Osteoblast (primary cell): ENCODE results near the gene CYP2A6. TPM values are rescaled to one million over a fixed set of nuclear protein-coding genes. Genes with fewer than 3 reads are reported as not detected.
"Not testable (repeated sequence)": the region's sequence is repeated elsewhere in the genome, so short reads cannot be mapped to it uniquely, and the experiment has no call there.

ENCODE experiments used
- DNase-seq: peaks from one replicate; pipeline ENCODE4 v3.0.0; 2011; ENCODE audit warnings: low spot score, mixed read lengths; ENCODE audit not compliant: insufficient read length; ENCODE audit errors: missing footprints
- H2AFZ ChIP-seq: 2 replicates; pipeline ENCODE4 v1.6.0; 2011; ENCODE audit warnings: mild to moderate bottlenecking, low read length
- H3K27ac ChIP-seq: 2 replicates; pipeline ENCODE4 v1.5.1; 2011; ENCODE audit warnings: mild to moderate bottlenecking, low read depth, low read length, moderate library complexity
- H3K27me3 ChIP-seq: 2 replicates; pipeline ENCODE4 v1.6.0; 2012; ENCODE audit warnings: mild to moderate bottlenecking, control low read depth, inconsistent platforms, low read length, moderate library complexity; ENCODE audit not compliant: insufficient read depth
- H3K36me3 ChIP-seq: 2 replicates; pipeline ENCODE4 v1.5.1; 2011; ENCODE audit warnings: mild to moderate bottlenecking, low read length, control low read depth, moderate library complexity; ENCODE audit not compliant: insufficient read depth
- H3K4me1 ChIP-seq: 2 replicates; pipeline ENCODE4 v1.5.1; 2011; ENCODE audit warnings: mild to moderate bottlenecking, low read length, control low read depth, moderate library complexity; ENCODE audit not compliant: insufficient read depth
- H3K4me2 ChIP-seq: 2 replicates; pipeline ENCODE4 v1.6.0; 2011; ENCODE audit warnings: mild to moderate bottlenecking, low read length; ENCODE audit not compliant: insufficient read depth
- H3K4me3 ChIP-seq: fragments of 200-600 bp; sonication (generic); 3 replicates; pipeline ENCODE4 v1.5.1; 2012; ENCODE audit warnings: mild to moderate bottlenecking, low read length, inconsistent platforms; ENCODE audit not compliant: insufficient read depth
- H3K79me2 ChIP-seq: 2 replicates; pipeline ENCODE4 v1.6.0; 2012; ENCODE audit warnings: mild to moderate bottlenecking, low read length, control low read depth, inconsistent platforms; ENCODE audit not compliant: insufficient read depth
- H3K9me3 ChIP-seq: 2 replicates; pipeline ENCODE4 v1.5.1; 2011; ENCODE audit warnings: low read depth, low read length, control low read depth
- H4K20me1 ChIP-seq: 2 replicates; pipeline ENCODE4 v1.6.0; 2012; ENCODE audit warnings: mild to moderate bottlenecking, low read length, control low read depth; ENCODE audit not compliant: insufficient read depth
- CTCF ChIP-seq: IDR thresholded peaks from 2 replicates; pipeline ENCODE4 v1.5.1; 2011; ENCODE audit warnings: mild to moderate bottlenecking, low read depth, low read length, moderate library complexity; ENCODE audit errors: extremely low read depth
- total RNA-seq: library from RNA; depleted of rRNA; stranded (reverse); fragments of >200 nt; gene quantifications from 2 replicates; pipeline ENCODE4 v1.2.3, GENCODE V29; 2012

The CYP2A6 gene
- total RNA-seq, 1 donor, result not detected

- not testable (repeated sequence) for H3K4me1 ChIP-seq, H3K4me2 ChIP-seq, H4K20me1 ChIP-seq, H3K4me3 ChIP-seq, H3K79me2 ChIP-seq, H2AFZ ChIP-seq, H3K9me3 ChIP-seq, DNase-seq, H3K27ac ChIP-seq, H3K36me3 ChIP-seq
- peaks cover 11% of the 10 kb centered on the region for H3K27me3 ChIP-seq
Measured at GRCh38 chr19:40873873-40874272, 23.6 kb upstream of the CYP2A6 start.

DNA sequence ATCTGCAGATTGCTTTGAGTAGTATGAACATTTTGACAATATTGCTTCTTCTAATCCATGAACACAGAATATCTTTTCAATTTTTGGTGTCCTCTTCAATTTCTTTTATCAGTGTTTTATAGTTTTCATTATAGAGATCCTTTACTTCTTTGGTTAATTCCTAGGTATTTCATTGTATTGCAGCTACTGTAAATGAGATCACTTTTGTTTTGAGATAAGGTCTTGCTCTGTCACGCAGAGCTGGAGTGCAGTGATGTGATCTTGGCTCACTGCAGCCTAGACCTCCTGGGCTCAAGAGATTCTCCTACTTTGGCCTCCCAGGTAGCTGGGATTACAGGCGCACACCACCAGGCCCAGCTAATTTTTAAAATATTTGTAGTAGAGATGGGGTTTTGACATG is 22.0 kb upstream of the CYP2A6 start:
- Histone ChIP-seq H3K4me3 (no peak overlapping the region), H3K36me3 (no peaks in the 10 kb centered on the region), H3K4me2 (no peak overlapping the region), H3K4me1 (no peaks in the 10 kb centered on the region), H2AFZ (no peak overlapping the region), H4K20me1 (no peaks in the 10 kb centered on the region), H3K27ac (no peak overlapping the region), H3K9me3 (no peaks in the 10 kb centered on the region), H3K79me2 (no peaks in the 10 kb centered on the region), H3K27me3 (peaks cover 15% of the 10 kb centered on the region)
- no peak for TF ChIP-seq CTCF
- no peak for DNase-seq

DNA sequence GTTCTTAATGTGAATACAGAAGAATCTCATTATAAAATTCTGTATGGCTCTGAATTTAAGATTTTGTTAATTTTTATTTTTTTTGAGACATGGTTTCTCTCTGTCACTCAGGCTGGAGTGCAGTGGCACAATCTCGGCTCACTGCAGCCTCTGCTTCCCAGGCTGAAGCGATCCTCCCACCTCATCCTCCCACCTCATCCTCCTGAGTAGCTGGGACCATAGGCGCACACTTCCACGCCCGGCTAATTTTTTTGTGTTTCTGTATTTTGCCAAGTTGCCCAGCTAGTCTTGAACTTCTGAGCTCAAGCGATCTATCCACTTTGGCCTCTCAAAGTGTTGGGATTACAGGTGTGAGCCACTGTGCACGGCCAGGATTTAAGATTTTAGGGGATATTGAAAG is 17.5 kb upstream of the CYP2A6 start:
- DNase-seq, result no peak
- H3K4me2 ChIP-seq, result no peak overlapping the region
- no peak for TF ChIP-seq CTCF
- H3K9me3 ChIP-seq, result no peaks in the 10 kb centered on the region
- peaks cover 8% of the 10 kb centered on the region for H3K27me3 ChIP-seq
- H3K27ac ChIP-seq, result no peak overlapping the region
- H3K4me3 ChIP-seq, result no peak overlapping the region
- H2AFZ ChIP-seq, result no peak overlapping the region
- H4K20me1 ChIP-seq, result no peaks in the 10 kb centered on the region
- H3K36me3 ChIP-seq, result no peaks in the 10 kb centered on the region
- no peaks in the 10 kb centered on the region for H3K79me2 ChIP-seq
- H3K4me1 ChIP-seq, result no peaks in the 10 kb centered on the region

- not testable (repeated sequence) for H3K4me2 ChIP-seq, DNase-seq, H3K36me3 ChIP-seq, H3K27me3 ChIP-seq, H3K27ac ChIP-seq, H2AFZ ChIP-seq, H3K4me3 ChIP-seq, H3K79me2 ChIP-seq, H4K20me1 ChIP-seq, H3K9me3 ChIP-seq, H3K4me1 ChIP-seq
Measured at GRCh38 chr19:40864739-40865496, 14.7 kb upstream of the CYP2A6 start.

GRCh38 chr19:40862785-40863184 is 12.5 kb upstream of the CYP2A6 start:
- H3K36me3 ChIP-seq, result no peaks in the 10 kb centered on the region
- peaks cover 2% of the 10 kb centered on the region for H3K27me3 ChIP-seq
- TF ChIP-seq CTCF, result no peak
- H3K79me2 ChIP-seq, result no peaks in the 10 kb centered on the region
- H4K20me1 ChIP-seq, result no peaks in the 10 kb centered on the region
- no peak overlapping the region for H3K27ac ChIP-seq
- no peak for DNase-seq
- no peak overlapping the region for H3K4me3 ChIP-seq
- no peak overlapping the region for H2AFZ ChIP-seq
- no peak overlapping the region for H3K4me2 ChIP-seq
- no peaks in the 10 kb centered on the region for H3K4me1 ChIP-seq
- H3K9me3 ChIP-seq, result no peaks in the 10 kb centered on the region
